Medulla oblongata (tissue), 1 donor: ENCODE data around the gene CMTM7.
"Not testable (repeated sequence)": the region's sequence is repeated elsewhere in the genome, so short reads cannot be mapped to it uniquely, and the experiment has no call there.

Experiments
- DNase-seq: peaks from one replicate; pipeline ENCODE4 v3.0.0-alpha.2; 2015; ENCODE audit errors: extremely low spot score

CMTM7 gene

DNA sequence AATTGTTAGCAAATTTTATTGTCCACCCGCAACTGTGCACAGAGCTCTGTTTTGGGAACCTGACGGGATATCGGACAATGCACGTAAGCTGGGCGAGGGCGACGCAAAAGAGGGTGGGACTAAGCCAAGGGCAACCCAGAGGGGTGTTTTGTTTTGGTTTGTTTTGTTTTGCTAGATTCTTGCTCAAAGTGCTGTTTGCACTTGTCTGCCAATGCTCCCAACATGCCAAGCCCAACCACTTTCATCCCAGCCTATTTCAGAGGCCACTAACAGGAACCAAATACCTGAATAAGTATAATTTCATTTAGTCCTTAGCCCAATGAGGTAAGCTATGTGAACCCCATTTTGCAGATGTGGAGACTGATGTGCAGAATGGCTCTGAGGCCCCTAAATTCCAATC is 9.7 kb upstream of the CMTM7 start:
- DNase-seq: no peak

DNA sequence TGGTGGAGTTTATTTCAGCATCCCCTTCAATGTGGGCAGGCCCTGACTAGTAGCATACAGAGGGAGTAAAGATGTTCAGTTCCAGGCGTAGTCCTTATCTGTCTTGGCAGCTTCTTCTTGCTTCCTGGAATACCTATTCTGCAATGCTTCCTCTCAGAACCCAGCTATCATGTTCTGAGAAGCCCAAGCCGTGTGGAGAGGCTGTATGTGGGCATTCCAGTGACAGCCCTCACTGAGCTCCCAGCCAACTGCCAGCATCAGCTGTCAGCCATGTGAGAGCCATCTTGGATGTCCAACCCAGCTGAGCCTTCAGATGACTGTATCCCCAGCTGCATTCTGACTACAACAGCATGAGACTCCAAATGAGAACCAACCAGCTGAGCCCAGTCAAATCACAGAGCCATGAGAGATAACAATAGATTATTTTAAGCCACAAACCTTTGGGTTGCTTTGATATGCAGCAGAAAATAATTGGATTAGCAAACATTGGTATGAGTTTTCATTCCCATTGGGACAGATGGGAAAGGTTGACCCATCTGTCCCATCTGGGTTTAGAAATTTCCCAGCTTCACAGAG is 8.4 kb upstream of the CMTM7 start:
- DNase-seq: no peak

DNA sequence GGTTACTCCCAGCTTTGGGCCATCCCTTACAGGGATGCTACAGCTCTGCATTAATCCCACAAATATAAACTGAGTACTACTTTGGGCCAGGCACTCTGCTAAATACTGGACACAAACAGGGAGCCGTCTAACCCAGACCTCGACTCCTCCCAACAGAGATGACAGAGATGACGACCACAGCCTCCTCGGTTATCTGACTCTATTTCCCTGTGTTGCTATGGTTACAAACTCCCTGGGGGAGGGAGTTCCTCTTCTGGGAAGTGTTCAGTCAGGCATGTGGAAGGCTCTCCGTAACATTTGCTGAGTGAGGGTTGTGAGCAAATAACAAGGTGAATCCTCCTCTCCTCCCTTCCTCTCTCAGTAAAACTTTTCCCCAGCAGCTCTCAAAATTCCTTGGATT is 6.7 kb upstream of the CMTM7 start:
- DNase-seq: no peak

GRCh38 chr3:32387512-32387911 is 4.1 kb upstream of the CMTM7 start:
- no peak for DNase-seq

- DNase-seq: not testable (repeated sequence)
These were observed 2.1 kb upstream of the CMTM7 start for GRCh38 chr3:32389577-32389976.

GRCh38 chr3:32392536-32393302 is 1.1 kb downstream of the CMTM7 start:
- DNase-seq: no peak

DNA sequence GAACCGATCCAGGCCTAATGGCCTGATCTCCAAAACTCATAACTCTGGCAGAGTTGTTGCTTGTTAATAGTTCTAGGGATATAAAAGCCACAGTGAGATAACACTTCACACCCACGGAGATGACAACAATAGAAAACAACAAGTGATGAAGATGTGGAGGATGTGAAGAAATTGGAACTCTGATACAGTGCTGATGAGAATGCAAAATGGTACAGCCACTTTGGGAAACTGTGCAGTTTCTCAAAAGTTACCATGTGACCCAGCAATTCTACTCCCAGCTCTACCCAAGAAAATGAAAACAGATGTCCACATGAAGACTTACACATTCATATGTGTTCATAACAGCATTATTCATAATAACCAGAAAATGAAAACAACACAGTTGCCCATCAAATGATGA is 3.8 kb downstream of the CMTM7 start:
- no peak for DNase-seq

- no peak for DNase-seq
These were observed 6.3 kb downstream of the CMTM7 start for GRCh38 chr3:32397941-32398340.

DNA sequence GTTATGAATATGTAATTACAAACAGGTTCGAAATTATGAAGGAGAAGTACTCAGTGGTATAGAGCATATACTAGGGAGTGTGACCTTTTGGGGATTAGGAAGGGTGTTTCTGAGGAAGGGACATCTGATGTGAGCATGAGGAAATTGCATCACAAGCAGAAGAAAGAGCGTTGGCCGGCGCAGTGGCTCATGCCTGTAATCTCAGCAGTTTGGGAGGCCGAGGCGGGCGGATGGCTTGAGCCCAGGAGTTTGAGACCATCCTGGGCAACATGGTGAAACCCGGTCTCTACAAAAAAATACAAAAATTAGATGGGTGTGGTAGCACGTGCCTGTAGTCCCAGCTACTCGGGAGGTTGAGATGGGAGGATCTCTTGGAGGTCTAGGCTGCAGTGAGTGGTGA is 6.9 kb downstream of the CMTM7 start:
- DNase-seq: peak; percentile 50

- peak; percentile 67 for DNase-seq
These were observed 7.5 kb downstream of the CMTM7 start for GRCh38 chr3:32399030-32399620.

- no peak for DNase-seq
These were observed 9.5 kb downstream of the CMTM7 start for GRCh38 chr3:32401126-32401525.

GRCh38 chr3:32401556-32402081 is 10.0 kb downstream of the CMTM7 start:
- peak; percentile 82 for DNase-seq

DNA sequence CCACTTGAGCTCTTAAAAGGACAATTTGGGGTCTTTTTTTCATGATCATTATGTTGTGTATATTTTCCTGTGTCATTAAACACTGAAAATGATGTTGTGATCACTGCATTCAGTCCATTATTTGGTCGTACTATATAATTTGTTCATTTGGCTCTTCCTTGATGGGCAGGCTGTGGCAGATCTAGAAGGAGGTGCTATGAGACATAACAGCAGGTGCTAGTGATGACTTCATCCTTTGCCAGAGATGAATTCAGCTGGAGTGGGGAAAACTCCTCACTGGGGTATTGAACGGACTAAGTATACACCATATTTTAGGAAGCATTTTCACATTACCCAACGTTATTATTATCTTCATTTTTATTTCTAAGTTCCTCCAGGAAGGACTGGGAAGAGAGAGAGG is 12.0 kb downstream of the CMTM7 start:
- DNase-seq: no peak

- DNase-seq: no peak
These were observed 13.1 kb downstream of the CMTM7 start for GRCh38 chr3:32404714-32405113.

DNA sequence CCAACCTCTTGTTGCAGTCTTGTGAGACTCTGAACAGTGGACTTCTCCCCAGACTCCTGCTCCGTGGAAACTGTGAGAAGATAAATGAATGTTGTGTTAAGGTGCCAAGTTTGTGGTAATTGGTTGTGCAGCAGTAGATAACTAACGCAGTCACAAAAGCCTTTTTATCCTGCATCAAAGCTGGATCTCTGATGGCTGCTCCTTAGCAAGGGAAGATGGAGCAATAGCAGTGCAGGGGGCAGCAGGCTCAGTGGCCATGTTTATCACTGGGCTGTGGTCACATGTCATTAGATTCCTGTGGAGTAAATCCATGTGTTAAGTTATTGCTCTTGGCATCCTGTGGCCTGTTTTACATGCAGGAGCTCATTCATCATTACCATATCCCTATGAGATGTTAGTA is 13.5 kb downstream of the CMTM7 start:
- DNase-seq: no peak

DNA sequence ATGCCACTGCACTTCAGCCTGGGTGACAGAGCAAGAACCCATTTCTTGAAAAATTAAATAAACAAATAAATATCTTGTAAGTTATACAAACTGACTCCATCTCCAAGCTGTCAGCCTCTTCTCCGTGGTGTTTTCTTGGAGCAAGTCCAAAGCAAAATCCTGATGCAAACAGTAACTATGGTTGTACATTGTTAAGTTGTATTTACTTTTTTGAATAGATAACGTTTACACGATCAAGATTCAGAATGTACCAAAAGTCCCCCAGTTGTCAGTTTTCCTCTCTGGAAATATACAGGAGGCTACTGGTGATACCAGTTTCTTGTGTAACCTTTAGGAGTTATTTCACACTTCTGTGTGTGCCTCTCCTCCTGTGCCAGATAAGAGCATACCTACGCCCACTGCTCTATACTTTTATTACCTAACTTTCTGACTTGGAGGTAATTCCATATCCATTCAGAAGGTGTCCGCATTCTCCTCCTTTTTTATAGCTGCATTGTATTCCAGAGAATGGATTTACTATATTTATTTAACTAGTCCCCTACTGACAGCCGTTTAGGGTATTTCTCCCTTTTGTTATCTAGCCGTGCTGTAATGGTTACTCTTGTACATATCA is 14.2 kb downstream of the CMTM7 start:
- no peak for DNase-seq

GRCh38 chr3:32406486-32407408 is 15.1 kb downstream of the CMTM7 start:
- peak; percentile 70 for DNase-seq

- DNase-seq: no peak
These were observed 19.0 kb downstream of the CMTM7 start for GRCh38 chr3:32410367-32411246.

GRCh38 chr3:32411442-32411841 is 19.8 kb downstream of the CMTM7 start:
- no peak for DNase-seq

DNA sequence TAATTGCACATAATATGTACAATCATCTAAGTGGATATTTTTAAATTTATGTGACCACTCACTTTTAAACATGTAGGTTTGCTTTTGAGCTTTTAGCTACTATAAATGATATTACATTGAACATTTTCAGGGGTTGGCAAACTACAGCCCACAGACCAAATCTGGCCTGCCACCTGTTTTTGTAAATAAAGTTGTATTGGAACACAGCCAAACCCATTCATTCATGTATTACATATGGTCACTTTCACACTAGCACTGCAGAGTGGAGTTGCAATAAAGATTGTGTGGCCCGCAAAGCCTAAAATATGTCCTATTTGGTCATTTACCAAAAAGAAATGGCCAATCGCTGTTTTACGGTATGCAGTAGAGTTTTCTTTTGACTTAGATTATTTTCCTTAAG is 21.2 kb downstream of the CMTM7 start:
- DNase-seq: no peak
